H9 (cell line): ENCODE results near the gene CAB39. TPM values are rescaled to one million over a fixed set of nuclear protein-coding genes. Genes with fewer than 3 reads are reported as not detected.

Source experiments
- DNase-seq: peaks from one replicate; pipeline ENCODE4 v3.0.0-alpha.2; 2017
- H2AFZ ChIP-seq: one replicate; pipeline ENCODE4 v1.6.1; 2013; ENCODE audit warnings: mild to moderate bottlenecking, low read length, control low read depth, moderate library complexity
- H2AK5ac ChIP-seq: 2 replicates; pipeline ENCODE4 v1.6.1; 2013; ENCODE audit warnings: low read length, control low read depth, mixed read lengths; ENCODE audit not compliant: insufficient read length
- H2BK120ac ChIP-seq: one replicate; pipeline ENCODE4 v1.6.1; 2013; ENCODE audit warnings: low read depth, mild to moderate bottlenecking, low read length, control low read depth, inconsistent platforms; ENCODE audit not compliant: poor library complexity, severe bottlenecking
- H2BK12ac ChIP-seq: 2 replicates; pipeline ENCODE4 v1.6.1; 2013; ENCODE audit warnings: low read length, control low read depth, mixed read lengths, low read depth; ENCODE audit not compliant: insufficient read length
- H2BK15ac ChIP-seq: 2 replicates; pipeline ENCODE4 v1.6.1; 2013; ENCODE audit warnings: low read depth, low read length, control low read depth
- H2BK20ac ChIP-seq: one replicate; pipeline ENCODE4 v1.6.1; 2013; ENCODE audit warnings: low read depth, mild to moderate bottlenecking, low read length, control low read depth, inconsistent platforms; ENCODE audit not compliant: poor library complexity, severe bottlenecking
- H2BK5ac ChIP-seq: 2 replicates; pipeline ENCODE4 v1.6.1; 2013; ENCODE audit warnings: low read length, control low read depth, mixed read lengths; ENCODE audit not compliant: insufficient read length
- H3K14ac ChIP-seq: 2 replicates; pipeline ENCODE4 v1.6.1; 2013; ENCODE audit warnings: low read length, control low read depth; ENCODE audit not compliant: insufficient read depth
- H3K18ac ChIP-seq: 2 replicates; pipeline ENCODE4 v1.6.1; 2013; ENCODE audit warnings: low read depth, mild to moderate bottlenecking, mixed read lengths, low read length, control low read depth; ENCODE audit not compliant: insufficient read length
- H3K23ac ChIP-seq: 2 replicates; pipeline ENCODE4 v1.6.1; 2013; ENCODE audit warnings: low read length, control low read depth, mixed read lengths, low read depth; ENCODE audit not compliant: insufficient read length
- H3K23me2 ChIP-seq: 2 replicates; pipeline ENCODE4 v1.6.1; 2013; ENCODE audit warnings: low read depth, mild to moderate bottlenecking, mixed read lengths, low read length, control low read depth; ENCODE audit not compliant: insufficient read length, poor library complexity, severe bottlenecking
- H3K27ac ChIP-seq: 2 replicates; pipeline ENCODE4 v1.5.1; 2013; ENCODE audit warnings: low read length, control low read depth, mixed read lengths, low read depth; ENCODE audit not compliant: insufficient read length
- H3K27me3 ChIP-seq: 2 replicates; pipeline ENCODE4 v1.6.1; 2013; ENCODE audit warnings: low read length, control low read depth, inconsistent platforms; ENCODE audit not compliant: insufficient read depth
- H3K4ac ChIP-seq: 2 replicates; pipeline ENCODE4 v1.6.1; 2013; ENCODE audit warnings: low read depth, mild to moderate bottlenecking, control low read depth, inconsistent platforms, low read length, moderate library complexity
- H3K4me1 ChIP-seq: 2 replicates; pipeline ENCODE4 v1.6.1; 2013; ENCODE audit warnings: low read length, control low read depth, inconsistent platforms; ENCODE audit not compliant: insufficient read depth
- H3K4me2 ChIP-seq: 2 replicates; pipeline ENCODE4 v1.6.1; 2013; ENCODE audit warnings: low read length, control low read depth, mixed read lengths; ENCODE audit not compliant: insufficient read length, insufficient read depth
- H3K56ac ChIP-seq: 2 replicates; pipeline ENCODE4 v1.6.1; 2013; ENCODE audit warnings: low read depth, mild to moderate bottlenecking, mixed read lengths, low read length, control low read depth; ENCODE audit not compliant: insufficient read length
- H3K79me1 ChIP-seq: 2 replicates; pipeline ENCODE4 v1.6.1; 2013; ENCODE audit warnings: low read depth, mild to moderate bottlenecking, moderate library complexity, low read length, control low read depth, inconsistent platforms; ENCODE audit not compliant: insufficient read depth, poor library complexity, severe bottlenecking
- H3K79me2 ChIP-seq: 2 replicates; pipeline ENCODE4 v1.6.1; 2013; ENCODE audit warnings: low read length, control low read depth, inconsistent platforms; ENCODE audit not compliant: insufficient read depth
- H3K9ac ChIP-seq: 2 replicates; pipeline ENCODE4 v1.6.1; 2013; ENCODE audit warnings: low read length, control low read depth, mixed read lengths; ENCODE audit not compliant: insufficient read length; ENCODE audit errors: extremely low read depth
- H3K9me3 ChIP-seq: one replicate; pipeline ENCODE4 v1.6.1; 2013; ENCODE audit warnings: low read depth, low read length, inconsistent platforms; ENCODE audit not compliant: control insufficient read depth
- H3T11ph ChIP-seq: one replicate; pipeline ENCODE4 v1.6.1; 2013; ENCODE audit warnings: mild to moderate bottlenecking, low read length, control low read depth, inconsistent platforms
- H4K20me1 ChIP-seq: one replicate; pipeline ENCODE4 v1.6.1; 2013; ENCODE audit not compliant: control insufficient read depth, insufficient read length, insufficient read depth
- H4K5ac ChIP-seq: 2 replicates; pipeline ENCODE4 v1.6.1; 2013; ENCODE audit warnings: low read depth, mild to moderate bottlenecking, mixed read lengths, low read length, control low read depth; ENCODE audit not compliant: insufficient read length
- H4K8ac ChIP-seq: replicated peaks from 2 replicates; pipeline ENCODE4 v1.6.1; 2013; ENCODE audit warnings: low read length, control low read depth, mixed read lengths, low read depth; ENCODE audit not compliant: insufficient read length
- H4K91ac ChIP-seq: 2 replicates; pipeline ENCODE4 v1.6.1; 2013; ENCODE audit warnings: low read depth, mild to moderate bottlenecking, moderate library complexity, mixed read lengths, low read length, control low read depth; ENCODE audit not compliant: insufficient read length
- H3K27ac Mint-ChIP-seq, 3 experiments: 2 replicates in 2 of 3; 3 replicates in 1 of 3; pipeline ENCODE4 v1.8.0; 2020 to 2021; ENCODE audit warnings: mixed read lengths in 3 of 3, mild to moderate bottlenecking in 1 of 3, moderate library complexity in 1 of 3
- H3K27me3 Mint-ChIP-seq: 2 replicates; pipeline ENCODE4 v1.8.0; 2021; ENCODE audit warnings: low read depth, mild to moderate bottlenecking, moderate library complexity, mixed read lengths
- H3K36me3 Mint-ChIP-seq, 3 experiments: 2 replicates in 2 of 3; 3 replicates in 1 of 3; pipeline ENCODE4 v1.8.0; 2020 to 2021; ENCODE audit warnings: low read depth in 3 of 3, mixed read lengths in 3 of 3; ENCODE audit not compliant: insufficient read depth in 1 of 3
- H3K4me1 Mint-ChIP-seq, 2 experiments: 2 replicates each; pipeline ENCODE4 v1.8.0; 2020; ENCODE audit warnings: mixed read lengths in 2 of 2
- H3K4me3 Mint-ChIP-seq, 2 experiments: 2 replicates in 1 of 2; 3 replicates in 1 of 2; pipeline ENCODE4 v1.8.0; 2020 to 2021; ENCODE audit warnings: mild to moderate bottlenecking in 2 of 2, mixed read lengths in 2 of 2, moderate library complexity in 1 of 2
- H3K9me3 Mint-ChIP-seq, 2 experiments: 2 replicates in 1 of 2; 3 replicates in 1 of 2; pipeline ENCODE4 v1.8.0; 2020; ENCODE audit warnings: mild to moderate bottlenecking in 2 of 2, mixed read lengths in 2 of 2, moderate library complexity in 1 of 2
- CTCF ChIP-seq: fragments of 200-600 bp; sonication (generic); conservative IDR thresholded peaks from 3 replicates; pipeline ENCODE4 v1.8.0; 2021; ENCODE audit warnings: antibody characterized with exemption, mild to moderate bottlenecking
- WGBS: extraction: QIAGEN DNeasy Blood & Tissue Kit; methylation state at CpG from one replicate; pipeline ENCODE4 v1.1.7; 2013; ENCODE audit warnings: missing lambda C conversion rate, low lambda C conversion rate, mixed read lengths; ENCODE audit not compliant: insufficient read length; ENCODE audit errors: extremely low coverage; 5-methylcytosine and 5-hydroxymethylcytosine counted together
- total RNA-seq: library from RNA; stranded (reverse); gene quantifications from 2 replicates; pipeline ENCODE4 v1.2.1, GENCODE V29; 2021

CAB39 gene
- total RNA-seq, 1 experiment from 2014 or later: 42.7 TPM

- Histone ChIP-seq H3K4me1 (no peaks in the 10 kb centered on the region), H3K27me3 (no peaks in the 10 kb centered on the region), H3K56ac (no peak overlapping the region), H3K79me1 (no peaks in the 10 kb centered on the region), H2BK15ac (no peak overlapping the region), H4K91ac (no peak overlapping the region), H3K4me2 (no peak overlapping the region), H2AFZ (no peak overlapping the region), H3K18ac (no peak overlapping the region), H3K23ac (no peak overlapping the region), H4K8ac (no peak overlapping the region), H3K79me2 (no peaks in the 10 kb centered on the region), H4K5ac (no peak overlapping the region), H3K9ac (no peak overlapping the region), H4K20me1 (no peaks in the 10 kb centered on the region), H2BK120ac (no peak overlapping the region), H2BK20ac (no peak overlapping the region), H3K14ac (no peak overlapping the region), H3K4ac (no peak overlapping the region), H3K27ac (no peak overlapping the region), H3T11ph (no peak overlapping the region), H2AK5ac (no peak overlapping the region), H2BK5ac (no peak overlapping the region), H3K23me2 (no peaks in the 10 kb centered on the region), H3K9me3 (no peaks in the 10 kb centered on the region), H2BK12ac (no peak overlapping the region)
- no peak overlapping the region for H3K4me3 Mint-ChIP-seq
- H3K27ac Mint-ChIP-seq: no peak overlapping the region; a peak in 2 of 7 replicates
- H3K4me1 Mint-ChIP-seq: 0 out of 4 replicates have a peak, but pooled peaks cover 0 to 2% of the 10 kb centered on the region in 2 experiments
- peaks cover 13% of the 10 kb centered on the region in 2 experiments; a peak in 4 of 5 replicates for H3K9me3 Mint-ChIP-seq
- WGBS: no CpG with 5 or more reads among the region's 7 CpGs
- peaks cover 2 to 12% (median 8%) of the 10 kb centered on the region in 3 experiments; a peak in 3 of 7 replicates for H3K36me3 Mint-ChIP-seq
- DNase-seq: no peak
- TF ChIP-seq CTCF: no peak
- peaks cover 14% of the 10 kb centered on the region for H3K27me3 Mint-ChIP-seq
Measured at GRCh38 chr2:230681171-230681545, 31.5 kb upstream of the CAB39 start.
